ENCODE measurements around the gene MDGA2. TPM values are rescaled to one million over a fixed set of nuclear protein-coding genes. Genes with fewer than 3 reads are reported as not detected.

MDGA2 gene
- polyA plus RNA-seq (2011; rRNA removed) (not detected in 2 replicates), polyA minus RNA-seq (2011; rRNA and poly(A)+ RNA removed) (not detected in 2 replicates)

DNA sequence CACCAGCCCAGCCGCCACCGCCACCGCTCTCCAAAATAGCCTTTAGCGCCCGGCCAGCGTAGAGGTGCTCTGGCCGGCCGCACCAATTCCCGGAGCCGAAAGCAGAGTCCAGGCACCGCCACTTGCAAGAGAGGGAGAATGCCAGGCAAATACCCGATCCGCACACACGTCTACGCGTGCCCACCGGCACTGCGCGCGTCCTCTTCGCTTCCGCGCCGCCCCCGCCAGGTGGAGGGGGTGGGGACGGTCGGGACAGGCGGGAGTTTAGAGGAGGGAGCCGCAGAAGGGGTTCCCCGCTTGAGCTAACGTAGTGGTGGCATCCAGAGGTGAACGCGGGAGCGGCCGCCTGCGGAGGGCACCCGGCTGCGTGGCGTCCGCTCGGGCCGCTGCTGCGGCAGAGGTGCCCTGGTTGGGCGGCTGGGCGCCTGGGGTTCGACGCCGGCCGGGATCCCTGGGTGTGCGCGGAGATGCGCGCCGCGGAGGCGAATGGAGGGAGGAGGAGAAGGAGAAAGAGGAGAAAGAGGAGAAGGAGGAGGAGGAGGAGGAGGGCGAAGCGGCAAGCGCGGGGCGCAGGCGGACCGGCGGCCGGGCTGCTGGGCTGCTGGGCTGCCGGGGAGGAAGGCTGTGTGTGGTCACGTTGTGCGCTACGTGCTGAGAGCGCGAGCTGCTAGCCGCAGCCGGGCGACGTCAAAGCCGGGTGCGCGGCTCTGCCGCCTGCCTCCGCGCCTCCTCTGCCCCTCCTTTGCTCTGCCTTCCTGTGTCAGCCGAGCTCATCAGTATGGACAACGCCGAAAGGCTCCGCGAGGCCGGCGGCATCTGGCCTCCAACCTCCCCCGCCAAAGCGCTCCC lies at the start of gene MDGA2:
MDGA2 (minus strand) TSS at position 140 of the 849 bp plus-strand sequence.
- Histone ChIP-seq H3K4me3 (ENCODE audit: low read depth, low read length) (no peak within 1 kb of the TSS), H3K27ac (ENCODE audit: low read depth, low read length) (no peak within 1 kb of the TSS), H3K9me3 (ENCODE audit: control insufficient read depth, insufficient read depth, low read length) (peaks cover 13% of the 10 kb centered on the region; the same call in 1 of the 2 replicates), H3K27me3 (ENCODE audit: control insufficient read depth, insufficient read depth, low read length) (peaks cover 3% of the 10 kb centered on the region)
- ChIA-PET POLR2A (no interaction called here), CTCF (no interaction called here)
- TF ChIP-seq, protein P1, sequence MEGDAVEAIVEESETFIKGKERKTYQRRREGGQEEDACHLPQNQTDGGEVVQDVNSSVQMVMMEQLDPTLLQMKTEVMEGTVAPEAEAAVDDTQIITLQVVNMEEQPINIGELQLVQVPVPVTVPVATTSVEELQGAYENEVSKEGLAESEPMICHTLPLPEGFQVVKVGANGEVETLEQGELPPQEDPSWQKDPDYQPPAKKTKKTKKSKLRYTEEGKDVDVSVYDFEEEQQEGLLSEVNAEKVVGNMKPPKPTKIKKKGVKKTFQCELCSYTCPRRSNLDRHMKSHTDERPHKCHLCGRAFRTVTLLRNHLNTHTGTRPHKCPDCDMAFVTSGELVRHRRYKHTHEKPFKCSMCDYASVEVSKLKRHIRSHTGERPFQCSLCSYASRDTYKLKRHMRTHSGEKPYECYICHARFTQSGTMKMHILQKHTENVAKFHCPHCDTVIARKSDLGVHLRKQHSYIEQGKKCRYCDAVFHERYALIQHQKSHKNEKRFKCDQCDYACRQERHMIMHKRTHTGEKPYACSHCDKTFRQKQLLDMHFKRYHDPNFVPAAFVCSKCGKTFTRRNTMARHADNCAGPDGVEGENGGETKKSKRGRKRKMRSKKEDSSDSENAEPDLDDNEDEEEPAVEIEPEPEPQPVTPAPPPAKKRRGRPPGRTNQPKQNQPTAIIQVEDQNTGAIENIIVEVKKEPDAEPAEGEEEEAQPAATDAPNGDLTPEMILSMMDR (IDR thresholded peaks at IDR 0.05; ENCODE audit: low read depth, low read length) = no peak
- DNase-seq (ENCODE audit: low read depth, low spot score) = no peak

DNA sequence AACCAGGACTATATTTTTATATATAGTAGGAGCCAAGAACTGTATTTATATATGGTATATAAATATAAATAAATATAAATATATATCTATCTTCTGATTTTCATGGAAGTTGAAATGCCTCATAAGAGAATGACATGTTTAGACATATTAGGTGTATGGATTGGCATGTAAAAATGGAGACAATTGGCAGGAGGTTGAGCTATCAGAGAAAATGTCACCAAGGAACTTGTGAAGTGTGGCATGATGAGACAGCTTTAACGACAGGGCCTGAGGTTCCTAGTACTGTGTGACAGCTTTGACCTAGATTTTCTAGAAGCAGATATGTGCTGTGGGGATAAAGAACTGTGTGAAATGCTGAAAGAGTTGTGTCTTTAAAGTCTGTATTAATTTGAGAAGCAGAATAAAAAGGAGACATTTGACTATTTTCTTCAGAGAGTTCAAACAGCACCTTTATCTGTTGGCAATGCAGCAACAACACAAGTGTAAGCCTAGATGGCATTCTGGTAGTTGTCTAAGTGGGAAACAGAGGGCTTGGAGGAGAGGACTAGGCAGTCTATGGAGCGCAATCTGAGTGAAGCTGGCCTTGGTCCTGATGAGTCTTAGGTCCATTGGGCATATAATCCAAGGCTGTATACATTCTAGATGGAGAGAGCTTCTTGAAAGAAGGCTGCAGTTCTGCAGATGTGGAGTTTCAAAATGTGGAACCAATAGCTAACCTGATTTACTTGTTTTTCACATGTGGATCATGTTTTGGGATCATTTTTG lies 47.7 kb upstream of the MDGA2 start:
- ChIA-PET CTCF (no interaction called here), POLR2A (no interaction called here)
- Histone ChIP-seq H3K9me3 (ENCODE audit: control insufficient read depth, insufficient read depth, low read length) (peaks cover 10% of the 10 kb centered on the region), H3K27ac (ENCODE audit: low read depth, low read length) (no peak overlapping the region), H3K27me3 (ENCODE audit: control insufficient read depth, insufficient read depth, low read length) (no peaks in the 10 kb centered on the region), H3K4me3 (ENCODE audit: low read depth, low read length) (no peak overlapping the region)
- TF ChIP-seq, protein P1 (IDR thresholded peaks at IDR 0.05; ENCODE audit: low read depth, low read length) = no peak
- DNase-seq (ENCODE audit: low read depth, low spot score) = no peak

DNA sequence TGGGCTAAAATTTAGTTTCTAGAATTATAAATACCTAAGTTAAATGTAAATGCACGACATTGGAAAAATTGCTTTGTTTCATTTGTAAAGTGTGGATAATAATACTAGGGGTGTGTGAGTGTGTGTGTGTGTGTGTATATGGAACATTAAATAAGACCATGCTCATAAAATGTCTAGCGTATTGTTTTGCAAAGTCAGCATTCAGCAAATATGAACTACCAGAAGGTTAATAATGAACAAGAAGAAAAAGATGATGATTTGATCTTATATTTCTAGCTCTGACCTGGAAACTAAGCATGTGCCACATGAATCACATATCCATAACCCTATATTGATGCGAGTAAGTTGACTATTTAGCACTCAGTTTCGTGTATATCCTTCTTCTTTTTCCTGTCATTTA lies 44.9 kb upstream of the MDGA2 start:
- Histone ChIP-seq H3K4me3 (ENCODE audit: low read depth, low read length) (no peak overlapping the region), H3K27me3 (ENCODE audit: control insufficient read depth, insufficient read depth, low read length) (no peaks in the 10 kb centered on the region), H3K9me3 (ENCODE audit: control insufficient read depth, insufficient read depth, low read length) (peaks cover 14% of the 10 kb centered on the region), H3K27ac (ENCODE audit: low read depth, low read length) (no peak overlapping the region)
- ChIA-PET POLR2A (no interaction called here), CTCF (no interaction called here)
- DNase-seq (ENCODE audit: low read depth, low spot score) = no peak
- TF ChIP-seq, protein P1 (IDR thresholded peaks at IDR 0.05; ENCODE audit: low read depth, low read length) = no peak

DNA sequence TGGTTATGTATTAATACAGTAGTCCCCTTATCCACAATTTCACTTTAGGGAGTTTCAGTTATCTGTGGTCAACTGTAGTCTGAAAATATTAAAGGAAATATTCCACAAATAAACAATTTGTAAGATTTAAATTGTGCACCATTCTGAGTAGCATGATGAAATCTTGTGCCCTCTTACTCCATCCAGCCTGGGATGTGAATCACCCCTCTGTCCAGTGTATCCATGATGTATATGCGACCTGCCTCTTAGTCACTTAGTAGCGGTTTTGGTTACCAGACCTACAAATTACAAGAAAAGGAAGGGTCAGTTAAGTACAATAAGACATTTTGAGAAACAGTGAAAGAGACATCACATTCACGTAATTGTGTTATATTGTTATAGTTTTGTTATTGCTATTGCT lies 39.9 kb upstream of the MDGA2 start:
- TF ChIP-seq, protein P1 (IDR thresholded peaks at IDR 0.05; ENCODE audit: low read depth, low read length) = no peak
- ChIA-PET CTCF (no interaction called here), POLR2A (no interaction called here)
- no peak for DNase-seq (ENCODE audit: low read depth, low spot score)
- Histone ChIP-seq H3K27me3 (ENCODE audit: control insufficient read depth, insufficient read depth, low read length) (no peaks in the 10 kb centered on the region), H3K9me3 (ENCODE audit: control insufficient read depth, insufficient read depth, low read length) (peaks cover 8% of the 10 kb centered on the region), H3K27ac (ENCODE audit: low read depth, low read length) (no peak overlapping the region), H3K4me3 (ENCODE audit: low read depth, low read length) (no peak overlapping the region)

DNA sequence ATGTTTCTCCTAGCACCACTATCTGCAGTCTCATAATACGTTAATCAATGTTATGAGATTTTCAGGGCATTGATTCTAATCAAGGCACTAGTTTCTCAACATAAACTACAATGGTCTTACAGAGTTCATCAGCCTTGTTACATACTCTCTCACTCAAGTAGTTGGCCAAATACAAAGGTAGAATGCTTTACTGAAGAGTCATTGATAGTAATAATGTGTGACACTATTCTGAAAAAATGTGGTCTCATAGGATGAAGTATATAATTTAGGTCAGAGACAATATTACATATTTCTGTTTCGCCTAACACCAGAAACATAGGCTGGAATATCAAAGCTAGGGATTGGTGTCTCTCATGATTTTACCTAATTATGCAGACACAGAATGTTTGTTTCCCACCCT lies 35.2 kb upstream of the MDGA2 start:
- Histone ChIP-seq H3K9me3 (ENCODE audit: control insufficient read depth, insufficient read depth, low read length) (no peaks in the 10 kb centered on the region; the same call in 1 of the 2 replicates), H3K4me3 (ENCODE audit: low read depth, low read length) (no peak overlapping the region), H3K27me3 (ENCODE audit: control insufficient read depth, insufficient read depth, low read length) (no peaks in the 10 kb centered on the region), H3K27ac (ENCODE audit: low read depth, low read length) (no peak overlapping the region)
- POLR2A ChIA-PET = no interaction called here
- CTCF ChIA-PET = no interaction called here
- DNase-seq (ENCODE audit: low read depth, low spot score) = no peak
- TF ChIP-seq, protein P1 (IDR thresholded peaks at IDR 0.05; ENCODE audit: low read depth, low read length) = no peak

All from AG04450 (cell line).